ENCODE results near the gene CLIP1. TPM values are rescaled to one million over a fixed set of nuclear protein-coding genes. Genes with fewer than 3 reads are reported as not detected.

The CLIP1 gene
- total and polyA plus RNA-seq, 2 of the 13 experiments (the other 11 are each of a cell fraction or from before 2014, with no cell fraction given) = 28.9 to 43.7 TPM

DNA sequence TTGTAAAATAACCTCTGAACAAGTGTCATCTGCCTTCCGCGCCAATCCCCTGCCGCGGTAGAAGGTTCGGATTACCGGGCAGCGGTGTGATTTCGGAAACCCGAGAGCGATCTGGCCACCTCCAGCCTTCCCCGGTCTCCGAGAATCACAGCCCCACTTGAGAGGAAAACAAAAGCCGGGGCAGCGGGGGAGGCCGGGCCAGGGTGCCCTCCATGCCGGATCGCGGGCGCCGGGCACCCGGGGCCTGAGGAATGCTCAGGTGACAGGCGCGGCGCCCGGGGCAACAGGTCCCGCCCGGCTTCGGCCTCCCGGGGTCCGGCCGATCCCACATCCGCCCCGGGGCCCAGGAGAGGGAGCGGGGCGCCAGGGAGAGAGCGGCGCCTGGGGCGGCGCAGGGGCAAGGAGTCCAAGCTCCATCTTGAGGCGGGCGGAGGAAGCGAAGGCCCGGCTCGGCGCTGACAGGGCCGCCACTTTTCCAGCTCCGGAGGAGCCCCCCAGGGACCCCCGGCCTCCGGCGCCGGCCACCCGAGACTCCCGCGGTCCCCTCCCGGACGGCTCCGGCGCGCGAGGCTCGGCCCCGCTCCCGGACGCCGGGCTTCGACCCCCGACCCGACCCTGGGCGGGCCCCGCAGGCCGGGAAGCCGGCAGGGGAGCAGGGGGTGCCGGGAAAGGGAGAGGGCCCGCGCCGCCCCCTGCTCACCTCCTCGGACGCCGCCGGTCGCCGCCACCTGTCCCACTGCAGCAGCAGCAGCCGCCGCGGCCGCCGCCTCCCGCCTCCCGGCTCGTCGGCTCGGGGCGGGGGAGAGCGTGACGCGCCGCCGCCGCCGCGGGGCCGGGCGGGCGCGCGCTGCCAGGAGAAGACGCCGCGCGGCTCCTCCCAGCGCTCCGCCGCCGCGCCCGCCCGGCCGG is at the start of gene CLIP1 (continued):
- TF ChIP-seq, protein P1, sequence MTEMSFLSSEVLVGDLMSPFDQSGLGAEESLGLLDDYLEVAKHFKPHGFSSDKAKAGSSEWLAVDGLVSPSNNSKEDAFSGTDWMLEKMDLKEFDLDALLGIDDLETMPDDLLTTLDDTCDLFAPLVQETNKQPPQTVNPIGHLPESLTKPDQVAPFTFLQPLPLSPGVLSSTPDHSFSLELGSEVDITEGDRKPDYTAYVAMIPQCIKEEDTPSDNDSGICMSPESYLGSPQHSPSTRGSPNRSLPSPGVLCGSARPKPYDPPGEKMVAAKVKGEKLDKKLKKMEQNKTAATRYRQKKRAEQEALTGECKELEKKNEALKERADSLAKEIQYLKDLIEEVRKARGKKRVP (CRISPR knock-in tag; IDR thresholded peaks at IDR 0.05) = peak in 1 of 2 experiments; percentile 10; a peak in 1 of 4 replicates
- TF ChIP-seq SP4 (CRISPR knock-in tag; IDR thresholded peaks at IDR 0.05) (peak; percentile 46; the same call in 1 of the 2 replicates), ZFP82 (CRISPR knock-in tag; IDR thresholded peaks at IDR 0.05; ENCODE audit: borderline replicate concordance) (peak; percentile 35; the same call in 1 of the 2 replicates), ZNF33A (CRISPR knock-in tag; IDR thresholded peaks at IDR 0.05; ENCODE audit: borderline replicate concordance) (no peak), ZNF703 (CRISPR knock-in tag; IDR thresholded peaks at IDR 0.05; ENCODE audit: borderline replicate concordance) (no peak), ZIK1 (CRISPR knock-in tag; IDR thresholded peaks at IDR 0.05; ENCODE audit: borderline replicate concordance, low read depth) (peak; percentile 41; the same call in 1 of the 2 replicates), MXI1 (IDR thresholded peaks at IDR 0.05; ENCODE audit: borderline replicate concordance, low read depth, low read length) (0 out of 3 replicates have a peak, but pooled peaks have one; percentile 14), ZNF143 (CRISPR knock-in tag; IDR thresholded peaks at IDR 0.05) (no peak), TAF15 (IDR thresholded peaks at IDR 0.05; ENCODE audit: low read depth, low read length, poor library complexity, severe bottlenecking) (no peak), FOXC1 (CRISPR knock-in tag; IDR thresholded peaks at IDR 0.05; ENCODE audit: borderline replicate concordance) (0 out of 2 replicates have a peak, but pooled peaks have one; percentile 22), ZSCAN20 (CRISPR knock-in tag; IDR thresholded peaks at IDR 0.05; ENCODE audit: borderline replicate concordance) (0 out of 2 replicates have a peak, but pooled peaks have one; percentile 37), ZNF446 (CRISPR knock-in tag; IDR thresholded peaks at IDR 0.05) (peak; percentile 78), SALL1 (CRISPR knock-in tag; IDR thresholded peaks at IDR 0.05) (peak; percentile 47), YY1 (IDR thresholded peaks at IDR 0.05; ENCODE audit: insufficient read depth, insufficient replicate concordance, low read depth, low read length) (peak; percentile 45), SP5 (CRISPR knock-in tag; IDR thresholded peaks at IDR 0.05; ENCODE audit: borderline replicate concordance, low read depth) (0 out of 2 replicates have a peak, but pooled peaks have one; percentile 16), SAFB2 (CRISPR knock-in tag; IDR thresholded peaks at IDR 0.05; ENCODE audit: borderline replicate concordance, low read depth) (0 out of 2 replicates have a peak, but pooled peaks have one; percentile 75), ZNF572 (CRISPR knock-in tag; IDR thresholded peaks at IDR 0.05) (no peak), FOXA1 (IDR thresholded peaks at IDR 0.05) (no peak), FOXA1 (CRISPR knock-in tag; IDR thresholded peaks at IDR 0.05) (no peak), KLF16 (CRISPR knock-in tag; IDR thresholded peaks at IDR 0.05) (no peak), PCBP2 (optimal IDR thresholded peaks at IDR 0.05; ENCODE audit: low read depth, low read length, poor library complexity, severe bottlenecking) (no peak), JUND (CRISPR knock-in tag; IDR thresholded peaks at IDR 0.05) (no peak)
- TF ChIP-seq, protein P2, sequence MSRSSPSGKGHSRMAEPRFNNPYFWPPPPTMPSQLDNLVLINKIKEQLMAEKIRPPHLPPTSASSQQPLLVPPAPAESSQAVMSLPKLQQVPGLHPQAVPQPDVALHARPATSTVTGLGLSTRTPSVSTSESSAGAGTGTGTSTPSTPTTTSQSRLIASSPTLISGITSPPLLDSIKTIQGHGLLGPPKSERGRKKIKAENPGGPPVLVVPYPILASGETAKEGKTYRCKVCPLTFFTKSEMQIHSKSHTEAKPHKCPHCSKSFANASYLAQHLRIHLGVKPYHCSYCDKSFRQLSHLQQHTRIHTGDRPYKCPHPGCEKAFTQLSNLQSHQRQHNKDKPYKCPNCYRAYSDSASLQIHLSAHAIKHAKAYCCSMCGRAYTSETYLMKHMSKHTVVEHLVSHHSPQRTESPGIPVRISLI (CRISPR knock-in tag; IDR thresholded peaks at IDR 0.05; ENCODE audit: borderline replicate concordance) = no peak
- TF ChIP-seq, protein P3, sequence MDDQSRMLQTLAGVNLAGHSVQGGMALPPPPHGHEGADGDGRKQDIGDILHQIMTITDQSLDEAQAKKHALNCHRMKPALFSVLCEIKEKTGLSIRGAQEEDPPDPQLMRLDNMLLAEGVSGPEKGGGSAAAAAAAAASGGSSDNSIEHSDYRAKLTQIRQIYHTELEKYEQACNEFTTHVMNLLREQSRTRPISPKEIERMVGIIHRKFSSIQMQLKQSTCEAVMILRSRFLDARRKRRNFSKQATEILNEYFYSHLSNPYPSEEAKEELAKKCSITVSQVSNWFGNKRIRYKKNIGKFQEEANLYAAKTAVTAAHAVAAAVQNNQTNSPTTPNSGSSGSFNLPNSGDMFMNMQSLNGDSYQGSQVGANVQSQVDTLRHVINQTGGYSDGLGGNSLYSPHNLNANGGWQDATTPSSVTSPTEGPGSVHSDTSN (CRISPR knock-in tag; IDR thresholded peaks at IDR 0.05; ENCODE audit: borderline replicate concordance) = 0 out of 2 replicates have a peak, but pooled peaks have one; percentile 43
